ENCODE results near the gene LRRC1. TPM values are rescaled to one million over a fixed set of nuclear protein-coding genes. Genes with fewer than 3 reads are reported as not detected.

Gene LRRC1
- total and polyA plus RNA-seq, 2 experiments from 2014 or later = 11.3 to 16.6 TPM

DNA sequence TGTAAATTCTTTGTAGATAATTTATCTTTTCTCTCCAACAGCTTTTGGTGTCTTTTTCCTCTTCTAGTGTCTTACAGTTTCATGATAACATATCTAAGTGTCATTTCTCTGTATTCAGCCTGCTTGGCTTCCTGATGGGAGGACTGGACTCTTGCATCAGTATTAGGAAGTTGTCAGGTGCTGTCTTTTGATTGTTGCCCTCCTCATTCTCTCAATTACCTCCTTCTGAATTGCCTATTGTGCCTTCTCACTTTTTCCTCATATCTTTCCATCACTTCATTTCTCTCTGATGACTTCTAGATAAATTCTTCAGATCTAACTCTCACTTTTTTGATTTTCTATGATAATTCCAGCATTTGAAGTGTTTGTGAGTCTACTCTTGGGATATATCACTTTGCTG is 162.0 kb downstream of the LRRC1 start:
- H3K36me3 ChIP-seq (ENCODE audit: insufficient read depth) = no peaks in the 10 kb centered on the region
- H3K4me1 Mint-ChIP-seq = peaks cover 6% of the 10 kb centered on the region; the same call in 2 of the 3 replicates
- H3K36me3 Mint-ChIP-seq (ENCODE audit: low read depth) = no peaks in the 10 kb centered on the region
- ATAC-seq (no peak), DNase-seq (ENCODE audit: low spot score) (no peak)
- no peaks in the 10 kb centered on the region for H3K27me3 ChIP-seq (ENCODE audit: insufficient read depth)
- H3K79me2 ChIP-seq (replicated peaks; ENCODE audit: insufficient read depth) = no peaks in the 10 kb centered on the region
- H3K4me2 ChIP-seq = no peak overlapping the region
- H3F3A ChIP-seq (replicated peaks; ENCODE audit: low read depth) = no peaks in the 10 kb centered on the region
- H3K27ac ChIP-seq (ENCODE audit: low read depth) = no peak overlapping the region
- peaks cover 4% of the 10 kb centered on the region for H3K27me3 Mint-ChIP-seq (ENCODE audit: insufficient read depth, low read depth, poor library complexity)
- no peak overlapping the region for H3K27ac Mint-ChIP-seq
- H3K9me3 Mint-ChIP-seq = peaks cover 3% of the 10 kb centered on the region; the same call in 1 of the 3 replicates
- no peak overlapping the region for H3K4me3 ChIP-seq
- H3K4me3 Mint-ChIP-seq = no peak overlapping the region
- no peaks in the 10 kb centered on the region; the same call in 1 of the 2 replicates for H4K20me1 ChIP-seq (replicated peaks; ENCODE audit: insufficient read depth)
- no peaks in the 10 kb centered on the region for H3K9me2 ChIP-seq (ENCODE audit: insufficient read depth)
- no peak for TF ChIP-seq EZH2 (IDR thresholded peaks at IDR 0.05; ENCODE audit: low read depth, unreplicated experiment)
- TF ChIP-seq, protein P1, sequence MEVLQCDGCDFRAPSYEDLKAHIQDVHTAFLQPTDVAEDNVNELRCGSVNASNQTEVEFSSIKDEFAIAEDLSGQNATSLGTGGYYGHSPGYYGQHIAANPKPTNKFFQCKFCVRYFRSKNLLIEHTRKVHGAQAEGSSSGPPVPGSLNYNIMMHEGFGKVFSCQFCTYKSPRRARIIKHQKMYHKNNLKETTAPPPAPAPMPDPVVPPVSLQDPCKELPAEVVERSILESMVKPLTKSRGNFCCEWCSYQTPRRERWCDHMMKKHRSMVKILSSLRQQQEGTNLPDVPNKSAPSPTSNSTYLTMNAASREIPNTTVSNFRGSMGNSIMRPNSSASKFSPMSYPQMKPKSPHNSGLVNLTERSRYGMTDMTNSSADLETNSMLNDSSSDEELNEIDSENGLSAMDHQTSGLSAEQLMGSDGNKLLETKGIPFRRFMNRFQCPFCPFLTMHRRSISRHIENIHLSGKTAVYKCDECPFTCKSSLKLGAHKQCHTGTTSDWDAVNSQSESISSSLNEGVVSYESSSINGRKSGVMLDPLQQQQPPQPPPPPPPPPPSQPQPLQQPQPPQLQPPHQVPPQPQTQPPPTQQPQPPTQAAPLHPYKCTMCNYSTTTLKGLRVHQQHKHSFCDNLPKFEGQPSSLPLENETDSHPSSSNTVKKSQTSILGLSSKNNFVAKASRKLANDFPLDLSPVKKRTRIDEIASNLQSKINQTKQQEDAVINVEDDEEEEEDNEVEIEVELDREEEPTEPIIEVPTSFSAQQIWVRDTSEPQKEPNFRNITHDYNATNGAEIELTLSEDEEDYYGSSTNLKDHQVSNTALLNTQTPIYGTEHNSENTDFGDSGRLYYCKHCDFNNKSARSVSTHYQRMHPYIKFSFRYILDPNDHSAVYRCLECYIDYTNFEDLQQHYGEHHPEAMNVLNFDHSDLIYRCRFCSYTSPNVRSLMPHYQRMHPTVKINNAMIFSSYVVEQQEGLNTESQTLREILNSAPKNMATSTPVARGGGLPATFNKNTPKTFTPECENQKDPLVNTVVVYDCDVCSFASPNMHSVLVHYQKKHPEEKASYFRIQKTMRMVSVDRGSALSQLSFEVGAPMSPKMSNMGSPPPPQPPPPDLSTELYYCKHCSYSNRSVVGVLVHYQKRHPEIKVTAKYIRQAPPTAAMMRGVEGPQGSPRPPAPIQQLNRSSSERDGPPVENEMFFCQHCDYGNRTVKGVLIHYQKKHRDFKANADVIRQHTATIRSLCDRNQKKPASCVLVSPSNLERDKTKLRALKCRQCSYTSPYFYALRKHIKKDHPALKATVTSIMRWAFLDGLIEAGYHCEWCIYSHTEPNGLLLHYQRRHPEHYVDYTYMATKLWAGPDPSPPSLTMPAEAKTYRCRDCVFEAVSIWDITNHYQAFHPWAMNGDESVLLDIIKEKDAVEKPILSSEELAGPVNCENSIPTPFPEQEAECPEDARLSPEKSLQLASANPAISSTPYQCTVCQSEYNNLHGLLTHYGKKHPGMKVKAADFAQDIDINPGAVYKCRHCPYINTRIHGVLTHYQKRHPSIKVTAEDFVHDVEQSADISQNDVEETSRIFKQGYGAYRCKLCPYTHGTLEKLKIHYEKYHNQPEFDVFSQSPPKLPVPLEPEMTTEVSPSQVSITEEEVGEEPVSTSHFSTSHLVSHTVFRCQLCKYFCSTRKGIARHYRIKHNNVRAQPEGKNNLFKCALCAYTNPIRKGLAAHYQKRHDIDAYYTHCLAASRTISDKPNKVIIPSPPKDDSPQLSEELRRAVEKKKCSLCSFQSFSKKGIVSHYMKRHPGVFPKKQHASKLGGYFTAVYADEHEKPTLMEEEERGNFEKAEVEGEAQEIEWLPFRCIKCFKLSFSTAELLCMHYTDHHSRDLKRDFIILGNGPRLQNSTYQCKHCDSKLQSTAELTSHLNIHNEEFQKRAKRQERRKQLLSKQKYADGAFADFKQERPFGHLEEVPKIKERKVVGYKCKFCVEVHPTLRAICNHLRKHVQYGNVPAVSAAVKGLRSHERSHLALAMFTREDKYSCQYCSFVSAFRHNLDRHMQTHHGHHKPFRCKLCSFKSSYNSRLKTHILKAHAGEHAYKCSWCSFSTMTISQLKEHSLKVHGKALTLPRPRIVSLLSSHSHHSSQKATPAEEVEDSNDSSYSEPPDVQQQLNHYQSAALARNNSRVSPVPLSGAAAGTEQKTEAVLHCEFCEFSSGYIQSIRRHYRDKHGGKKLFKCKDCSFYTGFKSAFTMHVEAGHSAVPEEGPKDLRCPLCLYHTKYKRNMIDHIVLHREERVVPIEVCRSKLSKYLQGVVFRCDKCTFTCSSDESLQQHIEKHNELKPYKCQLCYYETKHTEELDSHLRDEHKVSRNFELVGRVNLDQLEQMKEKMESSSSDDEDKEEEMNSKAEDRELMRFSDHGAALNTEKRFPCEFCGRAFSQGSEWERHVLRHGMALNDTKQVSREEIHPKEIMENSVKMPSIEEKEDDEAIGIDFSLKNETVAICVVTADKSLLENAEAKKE (CRISPR knock-in tag; IDR thresholded peaks at IDR 0.05) = no peak
- TF ChIP-seq NANOG (IDR thresholded peaks at IDR 0.05; ENCODE audit: borderline replicate concordance) = no peak
- no peak for TF ChIP-seq EZH2phosphoT487 (IDR thresholded peaks at IDR 0.05; ENCODE audit: unreplicated experiment)
- no peak for TF ChIP-seq ZNF331 (CRISPR knock-in tag; IDR thresholded peaks at IDR 0.05; ENCODE audit: low read depth)
- H3K4me1 ChIP-seq (ENCODE audit: insufficient read depth) = no peaks in the 10 kb centered on the region
- H2AFZ ChIP-seq = peak overlapping the region; percentile 77

- no peak overlapping the region for H2AFZ ChIP-seq
- DNase-seq (ENCODE audit: low spot score) (no peak), ATAC-seq (no peak)
- H3K4me1 Mint-ChIP-seq = peaks cover 15% of the 10 kb centered on the region
- H3K27ac Mint-ChIP-seq = no peak overlapping the region
- no peaks in the 10 kb centered on the region for H3K36me3 Mint-ChIP-seq (ENCODE audit: low read depth)
- H3K4me2 ChIP-seq = no peak overlapping the region
- H3K9me2 ChIP-seq (ENCODE audit: insufficient read depth) = no peaks in the 10 kb centered on the region
- H3K36me3 ChIP-seq (ENCODE audit: insufficient read depth) = no peaks in the 10 kb centered on the region
- H3K4me3 ChIP-seq = no peak overlapping the region
- no peaks in the 10 kb centered on the region for H3K27me3 ChIP-seq (ENCODE audit: insufficient read depth)
- H4K20me1 ChIP-seq (replicated peaks; ENCODE audit: insufficient read depth) = no peaks in the 10 kb centered on the region
- no peaks in the 10 kb centered on the region for H3K79me2 ChIP-seq (replicated peaks; ENCODE audit: insufficient read depth)
- no peaks in the 10 kb centered on the region; the same call in 2 of the 3 replicates for H3K9me3 Mint-ChIP-seq
- H3K4me1 ChIP-seq (ENCODE audit: insufficient read depth) = no peaks in the 10 kb centered on the region
- peaks cover 4% of the 10 kb centered on the region for H3K27me3 Mint-ChIP-seq (ENCODE audit: insufficient read depth, low read depth, poor library complexity)
- H3K27ac ChIP-seq (ENCODE audit: low read depth) = no peak overlapping the region
- H3K4me3 Mint-ChIP-seq = no peak overlapping the region
- H3F3A ChIP-seq (replicated peaks; ENCODE audit: low read depth) = no peaks in the 10 kb centered on the region
- TF ChIP-seq ETS1 (IDR thresholded peaks at IDR 0.05) (no peak), EZH2 (IDR thresholded peaks at IDR 0.05; ENCODE audit: low read depth, unreplicated experiment) (no peak), REST (IDR thresholded peaks at IDR 0.05; ENCODE audit: unreplicated experiment) (no peak), CTCF (conservative IDR thresholded peaks at IDR 0.05; ENCODE audit: low read depth in 2 of 2) (no peak), EZH2phosphoT487 (IDR thresholded peaks at IDR 0.05; ENCODE audit: unreplicated experiment) (no peak), JUNB (IDR thresholded peaks at IDR 0.05; ENCODE audit: unreplicated experiment) (no peak)
These were observed 164.9 kb downstream of the LRRC1 start for GRCh38 chr6:53959717-53960116.
